MCF 10A (cell line): ENCODE measurements around the gene MUC5AC. TPM values are rescaled to one million over a fixed set of nuclear protein-coding genes. Genes with fewer than 3 reads are reported as not detected.

Experiments
- BruUV-seq: library from RNA; stranded (reverse); fragments of 400-500 nt; replicated peaks from 2 replicates; lab custom pipeline; 2021; lab: Mats Ljungman, UMichigan
- CTCF ChIA-PET: fragments of 300-600 bp; sonication (Branson Sonifier 250); formaldehyde crosslinking; extraction: SDS; loops from one replicate; lab custom pipeline; 2021; ENCODE audit warnings: antibody characterized with exemption, inconsistent platforms; lab: Yijun Ruan, JAX
- POLR2A ChIA-PET: fragments of 300-600, 350-650 bp; sonication (Branson Sonifier 250); formaldehyde crosslinking; extraction: SDS; loops from one replicate; lab custom pipeline; 2020; ENCODE audit warnings: antibody characterized with exemption, inconsistent platforms; lab: Yijun Ruan, JAX
- DNase-seq: peaks from one replicate; pipeline ENCODE4 v3.0.0-alpha.2; 2018; ENCODE audit not compliant: unreplicated experiment
- H3K27ac Mint-ChIP-seq: one replicate; pipeline ENCODE4 v1.8.0; 2022; ENCODE audit warnings: mild to moderate bottlenecking, low read depth, mixed read lengths; ENCODE audit not compliant: unreplicated experiment
- H3K27me3 Mint-ChIP-seq: one replicate; pipeline ENCODE4 v1.8.0; 2022; ENCODE audit warnings: mixed read lengths; ENCODE audit not compliant: insufficient read depth, unreplicated experiment
- H3K36me3 Mint-ChIP-seq: one replicate; pipeline ENCODE4 v1.8.0; 2022; ENCODE audit warnings: mild to moderate bottlenecking, moderate library complexity, mixed read lengths; ENCODE audit not compliant: insufficient read depth, unreplicated experiment
- H3K4me1 Mint-ChIP-seq: one replicate; pipeline ENCODE4 v1.8.0; 2022; ENCODE audit warnings: mixed read lengths; ENCODE audit not compliant: insufficient read depth, unreplicated experiment
- H3K4me3 Mint-ChIP-seq: one replicate; pipeline ENCODE4 v1.8.0; 2022; ENCODE audit warnings: mild to moderate bottlenecking, moderate library complexity, mixed read lengths; ENCODE audit not compliant: unreplicated experiment
- H3K9me3 Mint-ChIP-seq: one replicate; pipeline ENCODE4 v1.8.0; 2022; ENCODE audit warnings: mixed read lengths; ENCODE audit not compliant: unreplicated experiment
- intact Hi-C: fragments of 100-400 bp; cut with micrococcal nuclease; formaldehyde crosslinking; loops from 2 replicates; pipeline ENCODE4 v1.14.1; 2022
- total RNA-seq: library from RNA; stranded (reverse); gene quantifications from 2 replicates; pipeline ENCODE4 v1.2.3, GENCODE V29; 2022
- TF ChIP-seq, protein P1 (sequence below): fragments of 200-600 bp; IDR thresholded peaks from one replicate; pipeline ENCODE4 v1.8.0; 2022; ENCODE audit warnings: antibody characterized with exemption, mild to moderate bottlenecking; ENCODE audit not compliant: unreplicated experiment

Gene MUC5AC
- total RNA-seq, 1 experiment from 2014 or later: not detected

GRCh38 chr11:1130276-1131032 lies 27.3 kb upstream of the MUC5AC start:
- H3K4me1 Mint-ChIP-seq: no peaks in the 10 kb centered on the region
- no TSS peak for BruUV-seq
- intact Hi-C loops: no loop called here

DNA sequence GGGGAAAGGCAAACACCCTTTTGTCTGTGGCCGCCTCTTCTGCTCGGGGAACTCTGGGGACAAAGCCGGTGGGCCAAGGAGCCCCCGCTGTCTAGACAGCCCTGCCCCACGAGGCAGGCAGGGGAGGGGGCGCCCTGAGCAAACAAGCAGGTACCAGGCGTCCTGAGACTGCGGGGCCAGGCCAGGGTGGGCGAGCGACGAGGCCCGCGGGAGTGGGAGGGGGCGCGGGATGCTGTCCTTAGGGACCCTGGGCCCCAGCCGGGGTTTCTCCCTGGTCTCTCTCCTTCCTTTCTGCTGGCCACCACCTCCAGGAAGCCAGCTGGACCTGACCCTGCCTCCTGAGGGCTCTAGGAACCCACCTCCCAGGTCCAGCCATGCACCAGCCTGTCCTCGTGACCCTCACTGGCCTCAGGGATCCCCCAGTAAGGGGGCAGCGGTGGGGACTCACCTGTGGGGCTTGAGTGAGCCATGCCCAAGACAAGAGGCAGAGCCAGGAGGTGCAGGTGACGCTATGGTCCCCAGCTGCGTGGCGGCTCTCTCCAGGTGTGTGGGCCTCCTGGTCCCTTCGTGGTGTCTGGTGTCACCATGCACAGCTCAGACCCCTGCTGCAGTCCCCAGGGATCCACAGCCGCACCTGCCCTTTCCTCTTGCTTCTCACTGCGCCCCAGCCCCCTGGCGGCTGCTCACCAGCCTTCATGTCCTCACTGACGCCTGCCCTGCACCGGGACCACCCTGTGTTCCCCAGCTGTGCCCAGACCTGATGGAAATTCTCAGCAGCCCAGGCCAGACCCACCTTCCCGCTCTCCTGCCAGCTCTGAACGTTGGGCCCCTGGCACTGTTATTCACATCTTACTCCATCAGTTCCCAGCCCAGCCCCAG lies 26.5 kb upstream of the MUC5AC start:
- Mint-ChIP-seq H3K27me3 (peaks cover 39% of the 10 kb centered on the region), H3K36me3 (no peaks in the 10 kb centered on the region), H3K4me1 (no peaks in the 10 kb centered on the region), H3K9me3 (peaks cover 19% of the 10 kb centered on the region), H3K4me3 (no peak overlapping the region), H3K27ac (no peak overlapping the region)
- POLR2A ChIA-PET: no interaction called here
- no TSS peak for BruUV-seq
- CTCF ChIA-PET: no interaction called here
- intact Hi-C loops: no loop called here
- DNase-seq: no peak
- TF ChIP-seq, protein P1, sequence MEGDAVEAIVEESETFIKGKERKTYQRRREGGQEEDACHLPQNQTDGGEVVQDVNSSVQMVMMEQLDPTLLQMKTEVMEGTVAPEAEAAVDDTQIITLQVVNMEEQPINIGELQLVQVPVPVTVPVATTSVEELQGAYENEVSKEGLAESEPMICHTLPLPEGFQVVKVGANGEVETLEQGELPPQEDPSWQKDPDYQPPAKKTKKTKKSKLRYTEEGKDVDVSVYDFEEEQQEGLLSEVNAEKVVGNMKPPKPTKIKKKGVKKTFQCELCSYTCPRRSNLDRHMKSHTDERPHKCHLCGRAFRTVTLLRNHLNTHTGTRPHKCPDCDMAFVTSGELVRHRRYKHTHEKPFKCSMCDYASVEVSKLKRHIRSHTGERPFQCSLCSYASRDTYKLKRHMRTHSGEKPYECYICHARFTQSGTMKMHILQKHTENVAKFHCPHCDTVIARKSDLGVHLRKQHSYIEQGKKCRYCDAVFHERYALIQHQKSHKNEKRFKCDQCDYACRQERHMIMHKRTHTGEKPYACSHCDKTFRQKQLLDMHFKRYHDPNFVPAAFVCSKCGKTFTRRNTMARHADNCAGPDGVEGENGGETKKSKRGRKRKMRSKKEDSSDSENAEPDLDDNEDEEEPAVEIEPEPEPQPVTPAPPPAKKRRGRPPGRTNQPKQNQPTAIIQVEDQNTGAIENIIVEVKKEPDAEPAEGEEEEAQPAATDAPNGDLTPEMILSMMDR: no peak

More at GRCh38 chr11:1130276-1131032, 27.3 kb upstream of the MUC5AC start:
- Mint-ChIP-seq H3K27me3 (peaks cover 43% of the 10 kb centered on the region), H3K9me3 (peaks cover 22% of the 10 kb centered on the region), H3K4me3 (no peak overlapping the region), H3K36me3 (no peaks in the 10 kb centered on the region), H3K27ac (no peak overlapping the region)
- CTCF ChIA-PET: no interaction called here
- POLR2A ChIA-PET: interaction anchor here (0.6 kb wide), 1 partner anchor 17 kb away, joined by 3 read pairs; no protein-coding TSS in a partner anchor
- no peak for DNase-seq
- TF ChIP-seq, protein P1: no peak

GRCh38 chr11:1134848-1135445 lies 22.8 kb upstream of the MUC5AC start:
- Mint-ChIP-seq H3K9me3 (peaks cover 19% of the 10 kb centered on the region), H3K36me3 (no peaks in the 10 kb centered on the region), H3K4me1 (no peaks in the 10 kb centered on the region), H3K27ac (no peak overlapping the region), H3K27me3 (peaks cover 57% of the 10 kb centered on the region), H3K4me3 (no peak overlapping the region)
- TF ChIP-seq, protein P1: no peak
- intact Hi-C loops: no loop called here
- POLR2A ChIA-PET: no interaction called here
- CTCF ChIA-PET: no interaction called here
- no peak for DNase-seq
- no TSS peak for BruUV-seq
